VCaP (cell line): Measurements from ENCODE around the gene NRP1.

Experiments used
- H3K27ac ChIP-seq: fragments of 450-650 bp; 2 replicates; pipeline ENCODE4 v1.5.1; 2017
- TF ChIP-seq, protein P1 (sequence below): fragments of 450-650 bp; conservative IDR thresholded peaks from 2 replicates; pipeline ENCODE4 v1.5.1; 2017; ENCODE audit warnings: mild to moderate bottlenecking, moderate library complexity

The NRP1 gene

DNA sequence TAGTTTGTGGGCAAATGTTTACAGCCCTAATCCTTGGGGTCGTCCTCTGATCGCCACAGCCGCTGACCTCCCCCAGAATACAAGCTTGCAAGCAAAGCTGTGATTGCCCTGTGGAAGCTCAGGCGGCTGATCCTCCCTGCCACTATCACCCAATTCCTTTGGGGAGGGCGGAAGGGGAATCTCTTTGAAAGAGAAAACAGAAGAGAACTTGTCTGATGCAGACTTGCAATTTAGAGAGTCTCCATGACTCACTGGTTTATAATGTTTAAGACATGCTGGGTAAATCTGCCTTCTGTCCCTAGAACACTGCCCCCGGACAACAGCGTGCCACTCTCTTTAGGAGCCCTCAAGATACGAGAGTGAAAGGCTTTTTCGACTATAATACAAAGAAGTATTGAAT lies 75.5 kb downstream of the NRP1 start:
- no peak overlapping the region for H3K27ac ChIP-seq
- TF ChIP-seq, protein P1, sequence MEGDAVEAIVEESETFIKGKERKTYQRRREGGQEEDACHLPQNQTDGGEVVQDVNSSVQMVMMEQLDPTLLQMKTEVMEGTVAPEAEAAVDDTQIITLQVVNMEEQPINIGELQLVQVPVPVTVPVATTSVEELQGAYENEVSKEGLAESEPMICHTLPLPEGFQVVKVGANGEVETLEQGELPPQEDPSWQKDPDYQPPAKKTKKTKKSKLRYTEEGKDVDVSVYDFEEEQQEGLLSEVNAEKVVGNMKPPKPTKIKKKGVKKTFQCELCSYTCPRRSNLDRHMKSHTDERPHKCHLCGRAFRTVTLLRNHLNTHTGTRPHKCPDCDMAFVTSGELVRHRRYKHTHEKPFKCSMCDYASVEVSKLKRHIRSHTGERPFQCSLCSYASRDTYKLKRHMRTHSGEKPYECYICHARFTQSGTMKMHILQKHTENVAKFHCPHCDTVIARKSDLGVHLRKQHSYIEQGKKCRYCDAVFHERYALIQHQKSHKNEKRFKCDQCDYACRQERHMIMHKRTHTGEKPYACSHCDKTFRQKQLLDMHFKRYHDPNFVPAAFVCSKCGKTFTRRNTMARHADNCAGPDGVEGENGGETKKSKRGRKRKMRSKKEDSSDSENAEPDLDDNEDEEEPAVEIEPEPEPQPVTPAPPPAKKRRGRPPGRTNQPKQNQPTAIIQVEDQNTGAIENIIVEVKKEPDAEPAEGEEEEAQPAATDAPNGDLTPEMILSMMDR = no peak

DNA sequence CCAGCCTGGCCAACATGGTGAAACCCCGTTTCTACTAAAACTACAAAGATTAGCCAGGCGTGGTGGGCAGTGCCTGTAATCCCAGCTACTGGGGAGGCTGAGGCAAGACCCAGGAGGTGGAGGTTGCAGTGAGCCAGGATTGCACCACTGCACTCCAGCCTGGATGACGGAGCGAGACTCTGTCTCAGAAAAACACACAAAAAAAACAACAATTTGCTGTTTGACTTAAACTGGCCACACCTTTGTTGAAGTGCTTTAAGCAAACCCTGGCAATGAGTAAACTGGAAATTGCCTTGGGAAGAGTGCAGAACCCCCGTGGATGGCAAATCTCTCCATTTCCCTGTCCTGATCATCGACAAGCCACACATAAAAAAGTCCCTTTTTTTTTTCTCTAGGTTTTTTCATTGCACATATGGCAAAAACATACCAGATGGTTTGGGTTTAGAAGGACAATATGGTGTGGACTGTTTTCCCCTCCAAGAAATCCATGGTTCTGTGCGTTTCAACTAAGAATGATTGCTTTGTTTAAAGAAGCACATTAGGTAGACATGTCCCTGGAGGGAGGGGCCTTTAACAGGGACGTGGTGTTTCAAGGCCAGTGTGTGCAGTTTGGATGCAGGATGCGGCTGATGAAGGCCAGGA lies 76.9 kb downstream of the NRP1 start:
- TF ChIP-seq, protein P1 = no peak
- no peak overlapping the region for H3K27ac ChIP-seq

DNA sequence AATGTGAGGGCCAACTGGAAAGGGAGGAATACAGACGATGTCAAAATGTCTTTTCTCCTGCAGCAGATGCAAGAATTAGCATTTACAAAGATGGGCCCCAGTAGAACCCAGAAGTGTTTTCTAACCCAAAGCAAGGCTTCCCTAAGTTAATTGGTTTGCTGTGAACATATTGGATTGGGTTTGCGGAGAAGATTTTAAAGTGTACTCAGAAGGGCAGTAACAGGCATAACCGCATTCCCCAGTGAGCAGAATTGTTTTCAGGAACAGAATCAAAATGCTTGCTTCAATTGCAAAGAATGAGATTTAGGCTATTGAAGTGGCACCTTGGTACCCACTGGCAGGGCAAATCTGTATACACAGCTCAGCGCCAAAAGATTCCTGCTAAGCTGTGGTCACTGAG lies 78.0 kb downstream of the NRP1 start:
- no peak overlapping the region for H3K27ac ChIP-seq
- TF ChIP-seq, protein P1 = no peak

DNA sequence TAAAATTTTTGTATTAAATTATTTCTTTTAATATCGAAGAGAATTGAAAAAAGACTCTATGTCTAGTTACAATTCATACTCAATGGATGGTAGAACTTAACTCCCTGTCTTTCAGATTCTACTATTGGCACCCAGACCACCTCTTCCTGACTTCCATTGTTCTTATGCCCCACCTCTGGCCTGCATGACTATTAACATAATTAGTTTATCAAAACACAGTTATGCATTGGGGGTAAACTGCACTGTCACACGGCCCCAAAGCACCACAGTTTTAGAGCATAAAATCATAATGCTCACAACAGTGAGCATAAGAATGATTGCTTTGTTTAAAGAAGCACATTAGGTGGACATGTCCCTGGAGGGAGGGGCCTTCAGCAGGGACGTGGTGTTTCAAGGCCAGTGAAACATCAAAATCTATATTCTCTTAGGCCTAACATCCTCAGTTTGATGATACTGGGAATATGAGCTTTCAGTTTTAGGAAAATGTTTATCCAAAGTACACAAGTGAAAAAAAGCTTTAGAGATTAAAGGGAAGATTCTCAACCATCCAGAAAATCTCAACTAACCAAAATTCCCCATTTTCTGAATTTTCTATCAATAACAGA lies 79.8 kb downstream of the NRP1 start:
- no peak overlapping the region for H3K27ac ChIP-seq
- TF ChIP-seq, protein P1 = no peak

DNA sequence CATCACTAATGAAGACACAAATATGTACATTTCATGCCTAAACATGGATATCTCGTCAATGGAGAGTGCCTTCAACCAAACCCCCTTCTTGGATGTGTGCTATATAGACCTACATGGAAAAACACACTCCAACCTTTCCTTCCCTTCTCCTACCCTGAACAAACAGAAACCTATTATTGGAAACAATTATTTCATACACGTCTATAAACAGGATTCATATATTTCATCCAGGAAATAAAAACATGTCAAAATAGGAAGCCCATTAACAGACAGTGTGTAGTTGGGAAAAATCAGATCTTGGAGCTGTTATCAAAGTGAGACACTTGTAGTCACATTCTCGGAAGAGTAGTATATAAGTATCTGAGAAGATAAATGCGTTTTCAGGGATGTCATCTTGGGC lies 81.1 kb downstream of the NRP1 start:
- no peak overlapping the region for H3K27ac ChIP-seq
- TF ChIP-seq, protein P1 = no peak

DNA sequence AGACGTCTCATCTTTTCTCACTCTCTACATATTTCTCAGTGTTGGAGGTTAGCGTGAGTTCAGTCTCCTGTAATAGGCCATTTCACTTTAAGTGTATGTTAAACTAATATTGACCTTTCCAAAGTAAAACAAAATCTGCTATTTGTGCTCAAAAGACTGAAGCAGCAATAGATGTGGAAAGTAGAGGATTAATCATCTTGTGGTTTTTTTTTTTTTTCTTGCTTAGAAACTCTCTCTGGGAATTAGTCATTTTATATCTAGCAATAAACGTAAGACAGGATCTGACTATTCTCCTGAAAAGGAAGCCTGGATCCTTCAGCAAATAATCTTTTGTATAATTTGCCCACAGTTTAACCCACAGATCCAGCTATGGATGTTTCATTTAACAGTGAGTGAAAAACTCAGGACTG lies 81.7 kb downstream of the NRP1 start:
- TF ChIP-seq, protein P1 = no peak
- no peak overlapping the region for H3K27ac ChIP-seq

DNA sequence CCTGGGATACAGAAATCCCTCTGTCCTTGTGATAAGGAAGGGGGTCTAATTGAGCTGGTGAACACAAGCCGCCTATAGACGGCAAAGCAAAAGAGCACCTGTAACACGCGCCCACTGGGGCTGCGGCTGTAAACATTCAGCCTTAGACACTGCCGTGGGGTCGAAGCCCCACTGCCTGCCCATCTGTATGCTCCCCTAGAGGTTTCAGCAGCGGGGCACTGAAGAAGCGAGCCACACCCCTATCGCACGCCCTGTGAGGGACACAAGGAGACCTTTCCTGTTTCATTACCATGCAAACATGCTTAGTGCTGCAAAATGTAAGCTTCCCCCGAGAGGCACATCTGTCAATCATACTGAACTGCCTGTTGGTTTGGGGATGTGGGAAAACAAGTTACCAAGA lies 82.1 kb downstream of the NRP1 start:
- TF ChIP-seq, protein P1 = no peak
- no peak overlapping the region for H3K27ac ChIP-seq
